HCT116 (cell line): ENCODE data around the gene LY6G6D.

Experiments used
- CTCF ChIP-seq, 3 experiments: fragments of 200-600 bp in 1 of 3; sonication (generic) in 1 of 3; IDR thresholded peaks in 2 of 3; conservative IDR thresholded peaks in 1 of 3; 2 replicates each; pipeline ENCODE4 v1.5.1; 2012 to 2017; ENCODE audit warnings: low read depth in 2 of 3, low read length in 2 of 3, antibody characterized with exemption in 1 of 3, borderline replicate concordance in 1 of 3, control low read depth in 1 of 3, mild to moderate bottlenecking in 1 of 3, mixed read lengths in 1 of 3, mixed run types in 1 of 3, moderate library complexity in 1 of 3; ENCODE audit not compliant: insufficient read depth in 1 of 3
- EZH2 ChIP-seq: fragments of 200-600 bp; sonication (generic); IDR thresholded peaks from 2 replicates; pipeline ENCODE4 v1.6.1; 2017; ENCODE audit warnings: antibody characterized with exemption, mixed run types
- EZH2phosphoT487 ChIP-seq: fragments of 200-600 bp; IDR thresholded peaks from 2 replicates; pipeline ENCODE4 v1.6.1; 2018; ENCODE audit warnings: antibody characterized with exemption, borderline replicate concordance
- MAX ChIP-seq: IDR thresholded peaks from 2 replicates; pipeline ENCODE4 v1.6.1; 2012
- POLR2A ChIP-seq: IDR thresholded peaks from 2 replicates; pipeline ENCODE4 v1.7.0; 2011; ENCODE audit warnings: borderline replicate concordance; ENCODE audit not compliant: insufficient read depth, insufficient read length; ENCODE audit errors: extremely low read depth
- POLR2AphosphoS5 ChIP-seq: IDR thresholded peaks from 2 replicates; pipeline ENCODE4 v1.6.1; 2011; ENCODE audit warnings: mild to moderate bottlenecking, low read depth, low read length, moderate library complexity
- SIN3A ChIP-seq: IDR thresholded peaks from 2 replicates; pipeline ENCODE4 v1.6.1; 2012; ENCODE audit warnings: low read depth
- YY1 ChIP-seq: IDR thresholded peaks from 2 replicates; pipeline ENCODE4 v1.6.1; 2011; ENCODE audit warnings: low read length, low read depth, moderate library complexity, mild to moderate bottlenecking; ENCODE audit not compliant: insufficient replicate concordance; ENCODE audit errors: extremely low read depth
- ZBTB33 ChIP-seq: IDR thresholded peaks from 2 replicates; pipeline ENCODE4 v1.6.1; 2011; ENCODE audit warnings: mild to moderate bottlenecking, low read length, moderate library complexity; ENCODE audit not compliant: insufficient replicate concordance; ENCODE audit errors: extremely low read depth
- ZNF274 ChIP-seq: fragments of 200-500 bp; sonication (Bioruptor generic); IDR thresholded peaks from 2 replicates; pipeline ENCODE4 v1.6.1; 2014; ENCODE audit warnings: mild to moderate bottlenecking, low read depth, low read length, inconsistent platforms

GRCh38 chr6:31762356-31762755 lies 47.2 kb downstream of the LY6G6D start, which contains the start of gene SAPCD1:
- TF ChIP-seq CTCF (IDR thresholded peaks at IDR 0.05 in 2 of 3, conservative IDR thresholded peaks at IDR 0.05 in 1 of 3; ENCODE audit: borderline replicate concordance in 1 of 3, insufficient read depth in 1 of 3, low read depth in 2 of 3, low read length in 2 of 3), result no peak
- no peak for TF ChIP-seq EZH2
- TF ChIP-seq SIN3A, result no peak
- no peak for TF ChIP-seq EZH2phosphoT487
- no peak for TF ChIP-seq POLR2A
- TF ChIP-seq YY1, result no peak
- TF ChIP-seq ZNF274, result no peak
- TF ChIP-seq ZBTB33, result no peak
- TF ChIP-seq MAX, result no peak
- no peak for TF ChIP-seq POLR2AphosphoS5
